Activated naive CD4-positive, alpha-beta T cell (primary cell): Measurements from ENCODE around the gene WNT5B.

Experiments
- DNase-seq, 4 experiments: peaks; one replicate each; lab custom pipeline; 2025; lab: John Stamatoyannopoulos, UW

The WNT5B gene

DNA sequence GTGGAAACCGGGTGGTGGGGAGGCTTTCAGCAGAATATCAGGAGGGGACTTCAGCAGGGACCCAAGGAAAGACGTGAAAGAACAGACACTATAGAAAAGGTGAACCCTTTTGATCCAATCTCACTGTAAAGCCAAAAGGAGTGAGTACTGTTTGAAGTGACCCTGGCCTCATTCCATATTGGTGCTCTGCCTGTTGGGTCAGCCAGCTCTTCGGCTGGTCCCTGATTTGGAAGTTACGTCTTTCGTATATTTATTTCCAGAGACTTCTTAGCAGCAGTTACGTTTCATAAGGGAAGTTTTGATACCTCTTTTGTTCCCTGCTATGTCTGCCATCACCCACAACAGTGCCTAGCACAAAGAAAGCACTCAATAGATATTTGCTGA lies 21.9 kb downstream of the WNT5B start:
- no peak for DNase-seq

DNA sequence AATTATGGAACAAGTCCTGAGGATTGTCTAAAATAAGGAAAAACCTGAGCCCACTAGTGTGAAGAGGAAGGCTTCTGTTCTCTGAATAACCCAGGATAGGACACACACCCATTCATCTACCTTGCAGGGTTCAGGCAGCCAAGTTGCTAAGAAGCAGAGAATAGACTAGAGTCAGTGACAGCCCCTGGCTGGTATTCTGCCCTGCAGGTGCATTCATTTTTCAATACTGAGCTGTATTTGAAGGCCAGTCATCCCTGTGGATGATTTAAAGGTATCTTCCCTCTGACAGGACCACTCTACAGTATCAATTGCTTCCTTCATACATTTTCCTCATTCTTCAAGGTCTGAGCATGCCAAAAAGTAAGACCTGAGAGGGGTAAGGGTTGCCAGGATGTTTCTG lies 22.9 kb downstream of the WNT5B start:
- no peak for DNase-seq

DNA sequence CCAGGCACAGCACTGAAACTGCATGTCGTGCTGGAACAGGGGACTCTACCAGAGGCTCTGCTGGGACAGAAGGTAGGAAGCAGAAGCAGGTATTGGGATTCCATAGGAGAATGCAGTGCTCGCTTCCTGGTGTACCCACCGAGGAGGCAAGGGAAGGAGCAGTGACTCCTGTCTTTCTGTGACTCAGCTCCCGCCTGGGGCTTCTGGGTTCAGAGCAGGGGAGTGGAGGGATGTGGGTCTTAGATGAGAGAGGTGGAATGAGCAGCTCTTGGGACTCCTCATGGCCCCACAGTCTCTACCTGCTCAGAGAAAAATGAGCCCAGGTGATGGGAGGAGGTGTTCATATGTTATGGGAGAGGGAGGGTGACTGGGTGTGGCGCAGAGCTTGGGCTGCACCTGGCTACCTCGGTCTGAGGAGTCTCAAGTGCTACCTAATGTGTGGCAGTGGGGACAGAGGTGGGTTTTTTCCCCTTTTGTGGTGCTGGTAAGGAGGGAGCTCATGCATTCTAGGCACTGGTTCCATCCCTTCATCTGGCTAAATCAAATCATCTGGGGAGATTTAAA lies 26.3 kb downstream of the WNT5B start:
- no peak for DNase-seq

DNA sequence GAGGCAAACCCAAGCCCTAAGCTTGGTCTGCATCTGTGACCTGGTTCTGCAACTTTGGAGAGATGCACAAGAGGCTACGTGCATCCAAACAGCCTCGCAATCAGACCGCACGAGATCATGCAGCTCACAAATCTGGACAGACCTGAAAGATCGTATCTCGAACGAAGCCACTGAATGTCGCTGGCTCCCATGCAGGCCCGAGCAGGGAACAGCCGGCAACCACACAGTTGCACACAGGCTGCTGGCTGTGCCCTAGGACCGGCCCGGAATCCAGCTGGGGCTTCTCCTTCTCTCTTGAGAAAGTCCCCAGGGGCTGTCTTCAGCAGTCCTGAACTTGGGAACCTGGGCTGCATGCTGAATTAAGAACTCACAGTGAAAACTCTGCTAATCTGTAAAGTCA lies 27.9 kb downstream of the WNT5B start:
- no peak for DNase-seq

DNA sequence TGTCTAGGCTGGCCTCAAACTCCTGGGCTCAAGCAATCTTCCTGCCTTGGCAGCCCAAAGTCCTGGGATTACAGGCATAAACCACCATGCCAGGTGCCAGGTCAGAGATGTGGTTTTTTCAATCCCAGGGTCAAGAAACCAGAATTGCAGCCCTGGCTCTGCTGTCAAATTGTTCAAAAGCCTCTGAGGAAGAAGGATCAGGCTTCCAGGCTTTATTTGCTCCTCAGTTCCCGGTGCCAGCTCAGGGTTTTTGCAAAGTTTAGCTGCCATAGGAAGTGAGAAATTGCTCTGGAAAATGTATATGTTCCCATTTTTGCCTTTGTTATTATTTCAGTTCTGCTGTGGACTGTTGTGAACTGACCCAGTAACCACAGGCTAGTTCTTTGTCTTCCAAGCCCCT lies 28.7 kb downstream of the WNT5B start:
- no peak for DNase-seq

DNA sequence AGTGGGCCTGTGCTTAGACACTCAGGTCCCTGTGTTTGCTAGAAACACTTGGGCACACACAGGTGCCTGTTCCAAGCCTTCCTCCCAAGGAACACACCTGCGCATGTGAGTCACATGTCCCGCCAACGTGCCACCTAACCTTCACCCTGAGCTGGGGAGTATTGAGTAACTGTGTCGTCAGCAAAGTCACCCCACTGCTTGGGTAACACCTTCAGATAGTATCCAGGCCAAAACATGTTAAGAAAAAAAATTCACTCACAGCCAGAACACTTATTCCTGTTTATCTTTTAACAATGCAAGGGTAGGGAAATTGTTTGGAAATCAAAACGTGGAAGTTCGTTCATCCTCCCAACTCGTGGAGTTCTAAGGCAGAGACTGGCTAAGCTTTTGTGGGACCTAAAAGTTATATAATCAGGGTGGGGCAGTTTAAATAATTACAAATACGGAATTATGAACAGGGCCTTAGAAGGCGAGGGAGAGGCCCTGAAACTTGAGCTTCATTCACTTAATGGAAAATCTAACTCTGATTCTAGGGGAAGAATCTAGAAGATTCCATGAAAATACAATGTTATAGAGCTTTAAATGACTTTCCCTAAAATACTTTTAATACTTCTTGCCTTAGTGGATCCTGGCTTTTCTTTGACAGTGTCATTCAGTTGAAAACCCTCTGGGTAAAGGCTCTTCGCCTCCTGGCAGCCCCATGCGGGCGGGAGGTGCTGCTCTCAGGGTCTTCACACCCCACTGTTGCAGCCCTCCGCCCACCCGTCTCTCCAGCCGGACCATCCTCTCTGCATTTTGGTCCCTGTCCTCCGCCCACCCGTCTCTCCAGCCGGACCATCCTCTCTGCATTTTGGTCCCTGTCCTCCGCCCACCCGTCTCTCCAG lies 31.5 kb downstream of the WNT5B start:
- DNase-seq = peak in 1 of 4 experiments; percentile 12

DNA sequence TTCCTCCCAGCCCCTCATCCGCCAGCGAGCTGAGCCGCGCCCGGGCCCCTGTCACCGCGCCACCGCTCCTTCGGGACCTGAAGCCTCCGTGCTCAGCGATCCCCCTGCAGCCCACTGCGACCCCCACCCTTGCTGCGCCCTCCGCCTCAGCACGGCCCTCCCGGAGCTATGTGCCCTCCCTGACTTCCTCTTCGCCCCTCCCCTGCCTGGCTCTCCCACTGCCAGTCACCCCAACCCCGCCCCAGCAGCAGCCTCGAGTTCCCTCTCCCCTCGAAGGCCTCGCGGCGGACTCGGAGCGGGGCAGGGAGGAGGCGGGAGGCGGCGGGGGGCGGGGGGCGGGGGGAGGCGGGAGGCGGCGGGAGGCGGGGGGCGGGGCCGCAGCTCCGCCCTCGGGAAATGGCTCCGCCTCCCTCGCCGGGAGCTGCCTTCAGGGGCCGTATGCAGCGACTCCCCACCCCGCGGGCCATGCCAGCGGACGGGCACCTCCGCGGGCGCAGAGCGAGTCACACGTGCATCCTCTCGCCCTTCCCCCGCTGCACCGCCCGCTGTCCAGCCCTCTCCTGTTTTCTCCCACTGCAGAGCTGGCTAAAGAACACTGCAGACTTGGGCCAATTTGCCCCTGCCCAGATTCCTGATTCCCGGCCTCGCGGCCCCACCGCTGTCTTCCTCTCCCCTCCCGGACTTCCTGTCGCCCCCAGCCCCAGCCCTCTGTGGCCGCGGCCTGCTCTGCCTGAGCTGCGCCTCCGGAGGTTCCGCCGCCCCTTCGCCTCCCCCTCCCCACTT lies 32.7 kb downstream of the WNT5B start:
- peak; percentile 54 to 80 (median 60) for DNase-seq

DNA sequence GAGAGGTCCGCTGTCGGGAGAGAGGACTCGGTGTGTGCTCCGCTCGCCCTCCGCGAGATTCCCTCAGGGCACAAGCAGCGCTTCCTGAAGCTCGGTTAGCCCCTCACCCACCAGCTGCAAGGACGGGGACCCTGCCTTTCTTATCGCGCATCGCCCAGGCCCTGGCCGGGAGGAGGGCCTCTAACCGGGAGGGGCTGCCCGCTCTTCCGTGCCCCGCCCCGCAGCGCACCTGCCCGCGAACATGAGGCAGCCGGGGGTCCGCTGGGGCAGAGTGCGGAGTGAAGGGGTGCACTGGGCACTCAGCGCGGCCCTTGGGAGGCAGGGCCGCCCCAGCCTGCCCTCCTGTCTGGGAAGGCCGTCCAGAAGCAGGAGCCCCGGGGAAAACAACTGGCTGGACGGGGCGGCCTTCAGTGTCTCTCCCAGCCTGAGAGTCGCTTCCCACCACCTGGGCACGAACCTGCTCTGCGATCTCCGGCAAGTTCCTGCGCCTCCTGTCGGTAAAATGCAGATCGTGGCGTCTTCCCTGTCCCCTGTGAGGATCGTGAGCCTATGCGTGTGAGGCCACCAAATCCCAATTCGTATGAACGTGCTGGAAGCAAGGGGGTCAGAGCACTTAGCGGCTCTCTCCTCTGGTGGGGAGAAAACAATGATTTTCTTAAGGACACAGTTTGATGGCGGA lies 33.9 kb downstream of the WNT5B start:
- peak in 1 of 4 experiments; percentile 18 for DNase-seq

DNA sequence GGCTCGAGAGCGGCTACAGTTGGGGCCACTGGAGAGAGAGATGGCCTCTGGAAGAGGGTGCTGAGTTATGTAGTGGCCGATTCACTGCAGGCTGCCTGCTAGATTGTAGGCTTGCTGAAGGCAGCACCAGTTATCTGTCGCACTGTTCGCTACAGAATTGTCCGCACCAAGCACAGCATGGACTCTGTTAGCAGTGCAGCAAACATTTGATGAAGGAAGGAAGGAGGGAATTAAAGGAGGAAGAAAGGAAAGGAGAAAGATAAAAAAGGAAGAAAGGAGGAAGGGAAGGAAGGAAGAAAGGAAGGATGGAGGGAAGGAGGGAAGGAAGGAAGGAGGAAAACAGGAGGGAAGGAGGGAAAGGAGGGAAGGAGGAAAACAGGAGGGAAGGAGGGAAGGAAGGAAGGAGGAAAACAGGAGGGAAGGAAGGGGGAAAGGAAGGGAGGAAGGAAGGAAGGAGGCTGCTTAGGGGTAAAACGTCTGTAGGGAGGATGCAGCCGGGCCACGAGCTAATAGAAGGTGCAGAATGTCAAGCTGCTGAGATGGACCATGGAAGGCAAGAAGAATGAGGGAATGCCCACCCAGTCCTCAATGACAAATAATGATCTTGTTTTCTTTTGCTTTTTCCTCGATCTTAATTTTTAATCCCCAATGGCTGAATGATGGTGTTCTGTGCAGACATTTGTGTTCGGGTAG lies 34.6 kb downstream of the WNT5B start:
- no peak for DNase-seq

DNA sequence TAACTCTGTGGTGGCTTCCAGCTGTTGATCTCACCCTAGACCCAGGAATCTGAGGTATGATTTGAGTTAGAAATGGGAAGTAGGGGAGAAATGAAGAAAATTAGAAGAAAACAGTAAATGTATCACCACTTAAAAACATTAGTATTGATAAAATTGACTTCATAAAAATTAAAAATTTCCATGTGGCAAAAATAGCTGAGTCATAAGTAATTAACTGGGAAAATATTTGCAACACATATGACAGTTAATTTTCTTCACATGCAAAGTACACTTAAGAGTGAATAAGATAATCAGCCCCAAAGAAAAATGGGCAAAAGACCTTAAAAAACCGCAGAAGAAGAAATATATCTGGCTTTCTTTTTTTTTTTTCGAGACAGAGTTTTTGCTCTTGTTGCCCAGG lies 36.3 kb downstream of the WNT5B start:
- no peak for DNase-seq

DNA sequence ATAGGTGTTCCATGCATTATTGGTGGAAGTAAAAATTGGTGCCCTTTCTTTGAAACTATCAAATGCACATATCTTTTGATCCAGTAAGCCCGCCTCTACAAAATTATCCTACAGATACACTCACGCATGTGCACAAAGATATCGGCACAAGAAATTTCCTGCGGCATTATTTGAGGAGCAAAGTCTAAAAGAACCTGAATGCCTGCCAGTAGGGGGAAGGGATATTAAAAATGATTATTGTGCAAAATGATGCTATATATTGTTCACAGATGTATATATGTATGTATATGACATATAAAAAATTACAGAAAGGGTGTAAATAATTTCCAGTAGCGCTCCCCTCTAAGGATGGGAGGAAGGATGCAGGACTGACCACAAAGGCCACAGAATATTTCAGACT lies 37.2 kb downstream of the WNT5B start:
- DNase-seq = no peak

DNA sequence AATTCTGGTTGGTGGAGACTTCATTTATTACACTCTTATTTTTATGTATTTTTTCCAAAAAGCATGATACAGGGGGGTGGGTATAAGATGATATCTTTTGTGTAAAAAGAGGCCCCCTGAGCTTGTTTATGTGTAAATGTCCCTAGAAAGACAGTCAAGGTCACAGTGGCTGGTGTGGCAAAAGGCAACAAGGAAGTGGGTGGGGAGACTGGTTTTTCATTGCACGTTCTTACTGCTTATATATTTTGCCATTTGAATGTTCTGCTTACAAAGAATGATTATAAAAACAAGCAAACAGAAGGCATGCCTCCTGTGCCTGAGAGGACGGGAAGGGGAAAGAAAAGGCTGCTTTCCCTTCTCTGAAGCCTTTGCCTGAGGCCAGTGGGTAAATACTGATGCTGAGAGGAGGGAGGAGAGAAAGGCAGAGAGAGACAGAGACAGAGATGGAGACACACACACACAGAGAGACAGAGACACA lies 37.7 kb downstream of the WNT5B start:
- no peak for DNase-seq

DNA sequence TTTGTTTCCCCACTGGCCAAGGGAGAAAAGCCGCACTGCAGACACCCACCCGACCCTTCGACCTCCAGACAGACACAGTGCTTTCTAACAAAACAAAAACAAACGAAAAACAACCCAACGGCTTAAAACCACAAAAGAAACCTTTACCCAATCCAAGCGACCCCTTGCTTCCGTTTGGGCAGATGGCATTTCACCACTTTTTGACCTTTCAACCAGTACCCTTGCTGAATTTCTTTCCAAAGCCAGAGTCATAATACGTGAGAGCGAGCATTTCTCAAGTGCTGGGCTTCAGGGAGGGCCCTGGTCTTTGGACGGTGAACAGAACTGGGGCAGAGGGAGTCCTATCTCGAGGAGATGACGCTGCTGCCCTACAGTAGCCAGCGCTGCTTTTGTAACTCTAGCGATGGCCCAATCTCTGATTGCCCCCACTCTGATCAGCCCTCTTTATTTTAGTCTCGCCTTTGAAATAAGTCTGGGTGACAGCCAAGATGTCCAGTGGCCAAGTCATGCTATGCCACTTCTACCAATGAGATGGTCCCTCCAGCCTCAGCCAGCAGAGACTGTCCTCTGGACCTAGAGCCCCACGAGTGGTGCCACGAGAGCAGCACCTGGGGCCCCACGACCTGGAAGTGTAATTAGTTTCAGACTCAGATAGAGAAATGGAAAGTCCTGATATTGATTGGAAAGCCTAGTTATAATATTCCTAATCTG lies 40.0 kb downstream of the WNT5B start:
- DNase-seq = no peak

DNA sequence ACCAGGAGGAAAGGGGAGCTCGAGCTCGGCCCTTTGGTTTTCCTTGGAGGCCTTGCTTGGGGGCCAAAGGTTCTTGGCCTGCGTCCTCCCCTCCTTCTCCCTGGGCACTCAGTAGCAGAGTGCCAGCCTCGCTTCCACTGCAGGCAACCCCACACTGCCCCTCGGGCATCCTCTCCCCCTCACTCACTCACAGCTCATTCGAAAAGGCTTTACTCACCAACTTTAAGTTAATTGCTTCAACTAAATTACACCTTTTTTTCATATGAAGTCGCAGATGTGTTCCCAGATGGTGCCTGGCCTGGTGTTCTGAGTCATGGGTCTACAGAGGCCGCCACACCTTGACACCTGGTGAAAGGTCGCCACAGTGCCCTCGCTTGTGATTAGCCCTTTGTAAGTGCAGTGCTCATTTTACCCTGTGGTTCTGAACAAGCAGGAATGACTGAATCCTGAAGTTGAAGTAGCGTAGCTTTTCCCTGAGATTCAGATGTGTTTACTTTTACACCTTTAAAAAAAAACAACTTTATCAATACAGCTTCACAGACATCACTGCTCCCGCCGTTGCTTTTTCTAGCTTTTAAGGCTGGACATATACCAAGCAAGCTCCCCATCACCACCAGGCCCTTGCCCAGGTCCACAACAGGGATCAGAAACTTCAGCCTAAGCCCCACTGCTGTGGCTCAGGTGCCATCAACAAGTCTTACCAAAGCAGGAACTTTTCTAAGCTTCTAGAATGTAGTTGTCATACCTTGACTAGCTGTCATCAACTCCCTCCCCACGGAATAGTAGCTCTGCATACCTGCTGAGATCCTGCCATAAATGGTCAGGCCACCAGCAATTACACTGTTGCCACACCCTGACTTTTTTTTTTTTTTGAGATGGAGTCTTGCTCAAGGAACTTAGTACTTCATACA lies 41.6 kb downstream of the WNT5B start:
- DNase-seq = no peak

DNA sequence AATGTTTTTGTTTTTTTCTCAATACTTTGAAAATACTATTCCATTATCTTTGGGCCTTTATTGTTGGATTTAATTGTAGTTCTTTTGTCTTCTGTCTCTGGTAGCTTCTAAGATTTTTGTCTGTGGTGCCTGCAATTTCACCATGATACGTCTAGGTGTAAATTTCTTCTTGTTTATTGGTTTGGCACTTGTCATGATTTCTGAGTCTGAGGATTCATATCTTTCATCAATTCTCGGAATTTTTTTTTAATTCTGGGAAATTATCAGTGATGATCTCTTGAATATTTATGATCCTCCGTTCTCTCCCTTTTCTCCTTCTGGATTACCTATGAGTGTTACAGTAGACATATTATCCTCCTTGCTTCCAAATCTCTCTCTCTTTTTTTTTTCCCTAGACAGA lies 47.0 kb downstream of the WNT5B start:
- DNase-seq = no peak

DNA sequence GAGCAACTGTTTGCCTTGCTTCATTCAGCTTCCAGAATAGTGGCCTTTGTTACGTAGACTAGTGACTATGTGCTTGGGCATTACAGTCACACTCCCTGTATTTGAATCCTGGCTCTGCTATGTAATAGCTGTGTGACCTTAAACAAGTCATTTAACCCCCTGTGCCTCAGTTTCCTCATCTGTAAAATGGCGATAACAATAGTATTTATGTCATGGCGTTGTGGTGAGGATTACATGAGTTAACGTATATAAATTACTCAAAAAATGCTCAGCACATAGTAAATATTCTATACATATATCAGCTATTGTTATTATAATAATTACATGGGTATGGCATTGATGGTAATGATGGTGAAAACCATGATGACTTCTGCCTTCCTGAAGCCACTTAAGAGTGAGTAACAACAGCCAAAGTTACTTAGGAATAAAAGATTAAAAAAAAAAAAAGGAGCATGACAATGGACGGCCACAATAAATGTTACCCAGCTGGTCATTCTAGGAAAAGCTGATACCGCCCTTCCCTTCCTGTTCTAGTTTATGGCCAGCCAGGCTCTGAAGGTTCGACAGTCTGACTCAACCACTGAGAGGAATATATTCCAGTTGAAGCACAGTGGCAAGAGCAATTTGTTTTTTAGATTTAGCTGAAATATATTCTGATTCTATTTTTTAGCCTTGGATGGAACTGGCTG lies 51.9 kb downstream of the WNT5B start:
- DNase-seq = no peak

DNA sequence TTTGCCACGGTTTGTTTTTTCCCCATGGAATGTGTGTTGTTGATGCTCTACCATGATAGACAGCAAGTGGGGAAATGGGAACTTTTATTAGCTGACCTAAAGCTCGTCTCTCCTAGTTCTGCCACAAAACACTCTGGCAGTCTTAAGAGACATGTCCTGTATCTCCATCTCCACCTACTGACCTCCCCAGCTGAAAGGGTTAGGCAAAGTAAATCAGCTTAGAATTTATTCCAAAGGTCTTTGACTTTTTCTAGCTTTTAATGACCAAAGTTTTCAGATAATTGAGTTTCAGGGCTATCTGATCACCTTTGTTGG lies 52.4 kb downstream of the WNT5B start:
- DNase-seq = no peak

DNA sequence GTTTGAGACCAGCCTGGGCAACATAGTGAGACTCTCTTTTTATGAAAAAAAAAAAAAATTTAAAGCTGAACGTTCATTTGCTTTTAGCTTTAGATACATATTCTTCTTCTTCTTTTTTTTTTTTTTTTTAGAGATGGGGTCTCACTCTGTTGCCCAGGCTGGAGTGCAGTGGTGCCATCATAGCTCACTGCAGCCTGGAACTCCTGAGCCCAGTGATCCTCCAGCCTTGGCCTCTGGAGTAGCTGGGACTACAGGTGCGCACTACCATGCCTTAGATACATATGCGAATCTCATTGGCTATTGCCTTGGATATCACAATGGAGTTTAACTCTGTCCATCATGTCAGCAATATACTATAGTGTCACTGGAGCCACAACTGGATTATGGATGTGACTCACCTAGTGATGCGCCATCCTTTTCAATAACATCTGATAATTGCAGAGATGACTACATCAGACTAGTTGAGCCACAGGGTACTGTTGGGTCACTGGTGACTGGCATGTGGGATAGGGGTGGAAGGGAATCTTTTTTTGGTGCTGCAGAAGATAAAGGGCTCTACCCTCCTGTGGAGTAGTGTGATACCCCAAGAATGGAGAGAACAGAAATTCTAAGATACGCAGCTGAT lies 59.2 kb downstream of the WNT5B start:
- DNase-seq = no peak

DNA sequence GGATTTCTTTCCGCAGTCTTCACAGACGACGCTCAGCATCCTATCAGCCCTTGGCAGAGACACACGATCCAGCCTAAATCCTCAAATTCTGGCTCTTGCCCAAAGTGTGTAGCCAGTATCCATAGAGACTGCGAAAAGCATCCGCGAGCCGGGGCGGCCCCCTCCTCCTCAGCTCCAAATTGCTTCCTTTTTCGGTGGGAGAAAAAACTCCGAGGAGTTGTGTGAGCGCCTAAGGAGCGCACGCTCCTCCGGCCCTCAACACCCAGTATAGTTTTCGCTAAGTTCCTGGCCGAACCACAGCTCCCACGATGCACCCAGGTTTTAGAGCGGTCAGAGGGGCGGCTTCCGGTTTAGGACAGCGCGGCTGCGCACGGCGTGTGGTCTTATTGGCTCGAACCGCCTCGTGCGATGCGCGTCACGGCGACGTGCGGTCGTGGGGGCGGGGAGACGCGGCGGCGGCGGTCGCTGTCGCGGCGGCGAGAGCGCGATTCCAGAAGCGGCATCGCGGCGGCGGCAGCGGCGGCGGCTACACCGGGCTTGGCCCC lies 61.6 kb downstream of the WNT5B start, which contains the start of gene ADIPOR2:
ADIPOR2 (plus strand) TSS at position 493 of the 545 bp plus-strand sequence. CDS start 63,274 bp downstream, outside the sequence.
- DNase-seq = peak; percentile 85 to 93 (median 88)
